Panc1 (cell line): ENCODE measurements around the gene PRPH. TPM values are rescaled to one million over a fixed set of nuclear protein-coding genes. Genes with fewer than 3 reads are reported as not detected.
"Not testable (repeated sequence)": the region's sequence is repeated elsewhere in the genome, so short reads cannot be mapped to it uniquely, and the experiment has no call there.

ENCODE experiments used
- ATAC-seq: fragments of 200-7000 bp; cut with Tn5 transposase; 2 replicates; pipeline ENCODE4 v1.9.1; 2020; ENCODE audit warnings: mild to moderate bottlenecking, moderate library complexity
- BruUV-seq: library from RNA; stranded (reverse); fragments of 400-500 nt; replicated peaks from 2 replicates; lab custom pipeline; 2021; lab: Mats Ljungman, UMichigan
- CTCF ChIA-PET: fragments of 300-600 bp; sonication (Branson Sonifier 250); formaldehyde crosslinking; loops from one replicate; lab custom pipeline; 2022; ENCODE audit warnings: antibody characterized with exemption; lab: Charles Lee
- POLR2A ChIA-PET: fragments of 300-600 bp; sonication (Branson Sonifier 250); formaldehyde crosslinking; loops from one replicate; lab custom pipeline; 2022; ENCODE audit warnings: antibody characterized with exemption; lab: Charles Lee
- DNase-seq: peaks from one replicate; pipeline ENCODE4 v3.0.0-alpha.2; 2010; ENCODE audit warnings: low read depth, low spot score
- H3K27ac ChIP-seq: 2 replicates; pipeline ENCODE4 v1.5.1; 2011; ENCODE audit warnings: mild to moderate bottlenecking, low read length, inconsistent platforms
- H3K27me3 ChIP-seq: fragments of 200-500 bp; sonication (Bioruptor generic); 2 replicates; pipeline ENCODE4 v1.6.0; 2014; ENCODE audit warnings: low read length, inconsistent platforms; ENCODE audit not compliant: control insufficient read depth, insufficient read depth
- H3K36me3 ChIP-seq: fragments of 200-500 bp; sonication (Bioruptor generic); 2 replicates; pipeline ENCODE4 v1.5.1; 2014; ENCODE audit warnings: inconsistent platforms, mild to moderate bottlenecking, low read length, moderate library complexity; ENCODE audit not compliant: control insufficient read depth, insufficient read depth
- H3K4me1 ChIP-seq: 2 replicates; pipeline ENCODE4 v1.5.1; 2011; ENCODE audit warnings: inconsistent platforms, mild to moderate bottlenecking, low read length, moderate library complexity; ENCODE audit not compliant: control insufficient read depth, insufficient read depth
- H3K4me3 ChIP-seq, 2 experiments: 2 replicates each; pipeline ENCODE4 v1.5.1; 2011 to 2012; ENCODE audit warnings: low read depth in 2 of 2, low read length in 2 of 2, mild to moderate bottlenecking in 2 of 2, inconsistent platforms in 1 of 2, moderate library complexity in 1 of 2
- H3K9me3 ChIP-seq: fragments of 200-500 bp; sonication (Bioruptor generic); 2 replicates; pipeline ENCODE4 v1.5.1; 2014; ENCODE audit warnings: low read depth, mild to moderate bottlenecking, inconsistent platforms, low read length, moderate library complexity; ENCODE audit not compliant: control insufficient read depth, insufficient read depth
- CTCF ChIP-seq: fragments of 450-650 bp; IDR thresholded peaks from 2 replicates; pipeline ENCODE4 v1.5.1; 2017; ENCODE audit warnings: mild to moderate bottlenecking
- POLR2AphosphoS5 ChIP-seq: IDR thresholded peaks from 2 replicates; pipeline ENCODE4 v1.6.1; 2012; ENCODE audit warnings: mild to moderate bottlenecking, low read depth, low read length, moderate library complexity
- REST ChIP-seq, 2 experiments: IDR thresholded peaks; 2 replicates each; pipeline ENCODE4 v1.6.1; 2011 to 2012; ENCODE audit warnings: low read depth in 2 of 2, control low read depth in 1 of 2, low read length in 1 of 2, mild to moderate bottlenecking in 1 of 2, moderate library complexity in 1 of 2; ENCODE audit not compliant: insufficient read depth in 1 of 2
- SIN3A ChIP-seq: IDR thresholded peaks from 2 replicates; pipeline ENCODE4 v1.6.1; 2012; ENCODE audit warnings: low read depth, mild to moderate bottlenecking, low read length, moderate library complexity, borderline replicate concordance; ENCODE audit not compliant: insufficient read depth
- TCF7L2 ChIP-seq: IDR thresholded peaks from 2 replicates; pipeline ENCODE4 v1.6.1; 2011; ENCODE audit warnings: mild to moderate bottlenecking, low read depth, low read length, inconsistent platforms
- in situ Hi-C: cut with HindIII; loops from 2 replicates; pipeline ENCODE4 v1.10.0; 2016; ENCODE audit warnings: low sequenced_read_pairs, low pct_unique_long_range_greater_than_20kb
- intact Hi-C: fragments of 100-400 bp; cut with micrococcal nuclease; formaldehyde crosslinking; loops from one replicate; pipeline ENCODE4 v1.10.0; 2022; ENCODE audit not compliant: unreplicated experiment
- total RNA-seq: library from RNA; stranded (reverse); gene quantifications from one replicate; pipeline ENCODE4 v1.2.1, GENCODE V29; 2021; ENCODE audit not compliant: unreplicated experiment

Gene PRPH
- total RNA-seq, 1 experiment from 2014 or later, result 0.39 TPM

GRCh38 chr12:49264466-49264872, 30.5 kb upstream of the PRPH start:
- ChIA-PET CTCF (interaction anchor here (0.6 kb wide), 2 partner anchors 94 to 347 kb away, joined by 3 to 4 read pairs; no protein-coding TSS in a partner anchor), POLR2A (interaction anchor here (0.6 to 1.3 kb wide), 2 partner anchors 18 to 135 kb away, joined by 3 to 4 read pairs; no protein-coding TSS in a partner anchor)
- ATAC-seq (no peak; the same call in 1 of the 2 replicates), DNase-seq (no peak)
- Histone ChIP-seq H3K9me3 (no peaks in the 10 kb centered on the region), H3K27ac (peak overlapping the region; percentile 88), H3K36me3 (peaks cover 21% of the 10 kb centered on the region), H3K4me3 (peak overlapping the region; percentile 87 to 91), H3K4me1 (peaks cover 21% of the 10 kb centered on the region), H3K27me3 (no peaks in the 10 kb centered on the region)
- in situ Hi-C loops (no loop called here), intact Hi-C loops (no loop called here)
- TF ChIP-seq TCF7L2, result no peak
- 0 out of 2 replicates have a peak, but pooled peaks have one; percentile 42 for TF ChIP-seq SIN3A
- TF ChIP-seq REST (IDR thresholded peaks at IDR 0.05; ENCODE audit: insufficient read depth in 1 of 2, low read depth in 2 of 2, low read length in 1 of 2), result no peak
- TF ChIP-seq POLR2AphosphoS5, result 0 out of 2 replicates have a peak, but pooled peaks have one; percentile 15
- TF ChIP-seq CTCF, result no peak
- BruUV-seq, result TSS peak; percentile 95

- peak; percentile 100 for TF ChIP-seq POLR2AphosphoS5
- TF ChIP-seq TCF7L2, result peak; percentile 92
- TF ChIP-seq CTCF, result no peak
- peak in 1 of 2 experiments; percentile 29; a peak in 1 of 4 replicates for TF ChIP-seq REST (IDR thresholded peaks at IDR 0.05; ENCODE audit: insufficient read depth in 1 of 2, low read depth in 2 of 2, low read length in 1 of 2)
- peak; percentile 49 for TF ChIP-seq SIN3A
- peak; percentile 72 for DNase-seq
- CTCF ChIA-PET, result no interaction called here
- POLR2A ChIA-PET, result interaction anchor here (0.6 kb wide), 1 partner anchor 77 kb away, joined by 6 read pairs; no protein-coding TSS in a partner anchor
- Histone ChIP-seq H3K27me3 (no peaks in the 10 kb centered on the region), H3K4me3 (peak within 1 kb of the TSS; percentile 87 to 91), H3K9me3 (no peaks in the 10 kb centered on the region), H3K36me3 (peaks cover 26% of the 10 kb centered on the region), H3K4me1 (peaks cover 19% of the 10 kb centered on the region), H3K27ac (peak within 1 kb of the TSS; percentile 97)
- ATAC-seq, result peak; percentile 91
- intact Hi-C loops, result no loop called here
- BruUV-seq, result TSS peak; percentile 80
- in situ Hi-C loops, result no loop called here
These were observed 29.8 kb upstream of the PRPH start, which contains the start of gene TUBA1C for GRCh38 chr12:49264873-49265792. TSS of gene TUBA1C (plus strand) at chr12:49265082. CDS start at chr12:49265182, 100 bp downstream.

GRCh38 chr12:49269191-49269590, 25.8 kb upstream of the PRPH start:
- DNase-seq, in situ Hi-C loops, H3K27me3 ChIP-seq, intact Hi-C loops, H3K9me3 ChIP-seq, H3K4me3 ChIP-seq, ATAC-seq, BruUV-seq, CTCF ChIA-PET, H3K27ac ChIP-seq: not testable (repeated sequence)
- Histone ChIP-seq H3K36me3 (peaks cover 42% of the 10 kb centered on the region), H3K4me1 (peaks cover 14% of the 10 kb centered on the region)
- POLR2A ChIA-PET, result interaction anchor here (0.6 kb wide), 1 partner anchor 171 kb away, joined by 9 read pairs; no protein-coding TSS in a partner anchor
